Esophagus muscularis mucosa (tissue), 4 donors: ENCODE data around the gene CST7. TPM values are rescaled to one million over a fixed set of nuclear protein-coding genes. Genes with fewer than 3 reads are reported as not detected.

Experiments
- DNase-seq: peaks from one replicate; pipeline ENCODE4 v3.0.0-alpha.2; 2017; ENCODE audit errors: extremely low spot score
- H3K27ac ChIP-seq, 4 donors: fragments of 200-600 bp; sonication (generic); replicated peaks in 1 of 4; 1 replicate in 3 of 4; 2 replicates in 1 of 4; pipeline ENCODE4 v1.5.1; 2016 to 2019; ENCODE audit warnings: mild to moderate bottlenecking in 1 of 4
- H3K27me3 ChIP-seq, 4 donors: fragments of 200-600 bp; sonication (generic); one replicate each; pipeline versions ENCODE4 v1.5.1 to v1.6.0; 2016 to 2019
- H3K36me3 ChIP-seq, 4 donors: fragments of 200-600 bp; sonication (generic); one replicate each; pipeline ENCODE4 v1.5.1; 2016 to 2019
- H3K4me1 ChIP-seq, 4 donors: fragments of 200-600 bp; sonication (generic); one replicate each; pipeline ENCODE4 v1.5.1; 2016 to 2019
- H3K4me3 ChIP-seq, 4 donors: fragments of 200-600 bp; sonication (generic); 1 replicate in 2 of 4; 2 replicates in 2 of 4; pipeline ENCODE4 v1.5.1; 2016 to 2019; ENCODE audit warnings: mild to moderate bottlenecking in 4 of 4, moderate library complexity in 1 of 4
- H3K9me3 ChIP-seq, 4 donors: fragments of 200-600 bp; sonication (generic); 1 replicate in 3 of 4; 2 replicates in 1 of 4; pipeline ENCODE4 v1.5.1; 2016 to 2019
- EP300 ChIP-seq: sonication (generic); formaldehyde crosslinking; IDR thresholded peaks from one replicate; pipeline ENCODE4 v1.6.1; 2017; ENCODE audit warnings: antibody characterized with exemption
- POLR2A ChIP-seq: fragments of 450-650 bp; IDR thresholded peaks from one replicate; pipeline ENCODE4 v1.6.1; 2017; ENCODE audit warnings: antibody characterized with exemption, moderate library complexity, mild to moderate bottlenecking, low read depth
- POLR2AphosphoS5 ChIP-seq, 2 donors: sonication (generic); formaldehyde crosslinking; IDR thresholded peaks; one replicate each; pipeline ENCODE4 v1.6.1; 2017; ENCODE audit warnings: antibody characterized with exemption in 2 of 2
- WGBS: methylation state at CpG from one replicate; pipeline ENCODE4 v1.1.5; 2018; 5-methylcytosine and 5-hydroxymethylcytosine counted together
- intact Hi-C: fragments of 100-400 bp; cut with DNase I; formaldehyde crosslinking; loops from one replicate; pipeline ENCODE4 v1.15.1; 2023
- total RNA-seq, 4 donors: library from RNA; depleted of rRNA; stranded (reverse); fragments of >200 nt; gene quantifications; one replicate each; pipeline versions ENCODE4 v1.1.0 to v1.2.1, GENCODE V29; 2016
- TF ChIP-seq, protein P1 (sequence below), 3 experiments: fragments of 200-600 bp in 2 of 3; fragments of 450-650 bp in 1 of 3; sonication (generic) in 2 of 3; IDR thresholded peaks; one replicate each; pipeline ENCODE4 v1.5.1; 2017 to 2019; ENCODE audit warnings: antibody characterized with exemption in 3 of 3, mild to moderate bottlenecking in 2 of 3, moderate library complexity in 1 of 3

CST7 gene
- total RNA-seq, 4 donors from 2014 or later = 1.2 to 13.8 (median 1.5) TPM; not detected in 1

DNA sequence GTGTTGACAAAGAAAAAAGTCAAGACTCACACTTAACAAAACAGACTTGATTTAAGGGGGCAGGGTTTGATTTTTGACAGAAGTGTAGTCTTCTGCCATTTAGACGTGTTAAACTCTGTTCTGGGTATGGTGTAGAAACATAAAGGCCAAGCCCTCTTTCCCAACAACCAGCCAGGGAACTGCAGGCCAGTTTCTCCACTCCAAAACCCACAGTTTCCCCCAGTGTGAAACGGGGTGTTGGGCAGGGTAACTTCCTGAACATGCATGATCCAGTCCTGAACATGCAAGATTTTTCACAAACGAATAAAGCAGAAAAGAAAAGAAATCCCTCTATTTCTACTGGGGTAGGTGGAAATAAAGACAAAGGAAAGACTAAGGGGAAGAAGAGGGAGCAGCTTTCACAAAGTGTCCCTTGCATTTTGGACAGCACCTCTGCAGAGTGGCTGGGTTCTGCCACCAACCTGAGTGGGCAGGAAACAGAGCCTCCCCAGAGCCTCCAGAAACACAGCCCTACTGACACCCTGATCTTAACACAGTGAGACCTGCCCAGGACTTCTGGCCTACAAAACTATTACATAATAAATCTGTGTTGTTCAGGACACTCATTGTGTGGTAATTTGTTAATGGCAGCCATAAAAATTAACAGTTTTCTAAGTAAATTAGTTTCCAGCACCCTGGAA is 36.0 kb downstream of the CST7 start:
- H3K4me3 ChIP-seq = no peak overlapping the region
- intact Hi-C loops = loop anchor here (5.0 kb wide), 1 partner anchor 417 kb away; no protein-coding TSS in a partner anchor
- WGBS = 75% methylated on average over 3 of the region's 3 CpGs
- TF ChIP-seq EP300 = no peak
- H3K9me3 ChIP-seq = no peaks in the 10 kb centered on the region
- no peak overlapping the region for H3K27ac ChIP-seq
- H3K4me1 ChIP-seq = peaks cover 3 to 24% (median 7%) of the 10 kb centered on the region in 4 donors
- DNase-seq = no peak
- peaks cover 10 to 38% (median 29%) of the 10 kb centered on the region in 4 donors for H3K36me3 ChIP-seq
- no peaks in the 10 kb centered on the region for H3K27me3 ChIP-seq

DNA sequence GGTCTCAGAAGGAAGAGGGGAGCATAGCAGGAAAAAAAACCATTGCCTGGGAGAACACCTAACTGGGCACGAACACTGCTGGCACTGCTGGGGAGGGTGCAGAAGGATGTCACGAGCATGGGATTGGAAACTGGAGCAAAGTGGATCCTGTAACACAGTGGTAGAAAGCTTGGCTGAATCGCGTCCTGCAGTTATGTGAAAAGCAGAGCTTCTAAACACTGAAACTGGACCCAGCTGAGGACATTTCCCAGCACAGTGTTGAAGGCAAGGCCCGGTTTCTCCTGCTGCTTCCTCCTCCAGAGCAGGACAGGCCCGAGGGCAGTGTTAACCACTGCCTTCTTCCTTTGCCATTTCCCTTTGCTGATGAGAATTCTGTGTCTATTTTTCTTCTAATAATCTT is 36.7 kb downstream of the CST7 start:
- Histone ChIP-seq H3K4me3 (no peak overlapping the region), H3K27me3 (no peaks in the 10 kb centered on the region), H3K4me1 (peaks cover 3 to 27% (median 10%) of the 10 kb centered on the region in 4 donors), H3K27ac (no peak overlapping the region), H3K9me3 (no peaks in the 10 kb centered on the region), H3K36me3 (peaks cover 3 to 31% (median 22%) of the 10 kb centered on the region in 4 donors)
- intact Hi-C loops = loop anchor here (5.0 kb wide), 1 partner anchor 416 kb away; no protein-coding TSS in a partner anchor
- TF ChIP-seq EP300 (no peak), POLR2AphosphoS5 (IDR thresholded peaks at IDR 0.05) (no peak), POLR2A (no peak)
- TF ChIP-seq, protein P1, sequence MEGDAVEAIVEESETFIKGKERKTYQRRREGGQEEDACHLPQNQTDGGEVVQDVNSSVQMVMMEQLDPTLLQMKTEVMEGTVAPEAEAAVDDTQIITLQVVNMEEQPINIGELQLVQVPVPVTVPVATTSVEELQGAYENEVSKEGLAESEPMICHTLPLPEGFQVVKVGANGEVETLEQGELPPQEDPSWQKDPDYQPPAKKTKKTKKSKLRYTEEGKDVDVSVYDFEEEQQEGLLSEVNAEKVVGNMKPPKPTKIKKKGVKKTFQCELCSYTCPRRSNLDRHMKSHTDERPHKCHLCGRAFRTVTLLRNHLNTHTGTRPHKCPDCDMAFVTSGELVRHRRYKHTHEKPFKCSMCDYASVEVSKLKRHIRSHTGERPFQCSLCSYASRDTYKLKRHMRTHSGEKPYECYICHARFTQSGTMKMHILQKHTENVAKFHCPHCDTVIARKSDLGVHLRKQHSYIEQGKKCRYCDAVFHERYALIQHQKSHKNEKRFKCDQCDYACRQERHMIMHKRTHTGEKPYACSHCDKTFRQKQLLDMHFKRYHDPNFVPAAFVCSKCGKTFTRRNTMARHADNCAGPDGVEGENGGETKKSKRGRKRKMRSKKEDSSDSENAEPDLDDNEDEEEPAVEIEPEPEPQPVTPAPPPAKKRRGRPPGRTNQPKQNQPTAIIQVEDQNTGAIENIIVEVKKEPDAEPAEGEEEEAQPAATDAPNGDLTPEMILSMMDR (IDR thresholded peaks at IDR 0.05) = no peak
- no peak for DNase-seq
- 58% methylated on average over 6 of the region's 6 CpGs for WGBS

DNA sequence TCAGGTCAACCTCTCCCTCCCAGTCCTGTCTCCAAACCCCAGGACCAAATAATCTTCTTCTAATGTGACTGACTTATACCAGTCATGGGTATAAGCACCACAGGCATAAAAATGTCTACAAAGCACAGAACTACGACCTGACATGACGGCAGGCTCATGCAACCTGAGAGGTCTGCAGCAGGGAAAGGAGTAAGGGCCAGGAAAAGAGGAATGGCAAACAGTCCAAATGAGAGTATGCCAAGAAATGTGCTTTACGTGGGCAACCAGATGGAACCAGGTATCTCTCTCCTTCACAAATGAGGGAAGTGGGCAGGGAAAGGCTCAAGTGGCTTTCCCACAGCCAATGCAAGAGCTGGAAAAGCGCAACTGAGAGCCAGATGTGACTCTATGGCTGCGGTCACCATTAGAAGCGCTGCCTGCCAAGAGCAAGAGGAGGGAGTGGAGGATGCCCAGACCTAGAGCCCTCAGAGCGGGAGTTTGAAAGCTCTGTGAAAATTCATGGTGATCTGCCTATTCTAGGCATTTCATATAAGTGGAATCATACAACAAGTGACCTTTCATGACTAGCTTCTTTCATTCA is 37.5 kb downstream of the CST7 start:
- no peaks in the 10 kb centered on the region for H3K27me3 ChIP-seq
- no peak for DNase-seq
- H3K27ac ChIP-seq = no peak overlapping the region
- peaks cover 10 to 34% (median 18%) of the 10 kb centered on the region in 4 donors for H3K4me1 ChIP-seq
- TF ChIP-seq, protein P1 (IDR thresholded peaks at IDR 0.05) = no peak
- TF ChIP-seq POLR2AphosphoS5 (IDR thresholded peaks at IDR 0.05) (no peak), POLR2A (no peak), EP300 (no peak)
- H3K4me3 ChIP-seq = no peak overlapping the region
- intact Hi-C loops = loop anchor here (5.0 kb wide), 1 partner anchor 416 kb away; no protein-coding TSS in a partner anchor
- WGBS = 95% methylated on average over 7 of the region's 7 CpGs
- H3K36me3 ChIP-seq = peaks cover 0 to 25% (median 16%) of the 10 kb centered on the region in 4 donors
- no peaks in the 10 kb centered on the region for H3K9me3 ChIP-seq

DNA sequence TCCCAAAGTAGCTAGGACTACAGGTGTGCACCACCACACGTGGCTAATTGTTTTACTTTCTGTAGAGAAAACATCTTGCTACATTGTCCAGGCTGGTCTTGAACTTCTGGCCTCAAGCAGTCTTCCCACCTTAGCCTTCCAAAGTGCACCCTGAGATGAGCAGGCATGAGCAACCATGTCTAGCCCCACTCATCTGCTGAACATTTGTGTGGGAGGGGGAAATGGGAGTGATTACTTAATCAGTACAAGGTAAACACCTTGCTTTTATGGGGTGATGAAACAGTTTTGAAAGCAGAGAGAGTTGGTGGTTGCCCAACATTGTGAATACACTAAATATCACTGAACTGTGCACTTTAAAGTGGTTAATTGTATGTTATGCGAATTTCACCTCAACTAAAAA is 38.2 kb downstream of the CST7 start:
- Histone ChIP-seq H3K4me1 (peaks cover 15 to 39% (median 23%) of the 10 kb centered on the region in 4 donors), H3K9me3 (no peaks in the 10 kb centered on the region), H3K36me3 (peaks cover 0 to 18% (median 13%) of the 10 kb centered on the region in 4 donors), H3K27me3 (no peaks in the 10 kb centered on the region), H3K27ac (no peak overlapping the region), H3K4me3 (no peak overlapping the region)
- no peak for DNase-seq
- TF ChIP-seq, protein P1 (IDR thresholded peaks at IDR 0.05) = no peak
- TF ChIP-seq POLR2AphosphoS5 (IDR thresholded peaks at IDR 0.05) (no peak), POLR2A (no peak), EP300 (no peak)
- intact Hi-C loops = loop anchor here (5.0 kb wide), 1 partner anchor 415 kb away; no protein-coding TSS in a partner anchor
- WGBS = 89% methylated on average over 2 of the region's 2 CpGs
